K562 (cell line): Measurements from ENCODE around the gene ADCY5. TPM values are rescaled to one million over a fixed set of nuclear protein-coding genes. Genes with fewer than 3 reads are reported as not detected.

Source experiments
- ATAC-seq: fragments of 200-7000 bp; cut with Tn5 transposase; 3 replicates; pipeline ENCODE4 v1.9.1; 2020; ENCODE audit warnings: moderate library complexity
- BruUV-seq: library from RNA; stranded (reverse); fragments of 400-500 nt; replicated peaks from 2 replicates; lab custom pipeline; 2021; lab: Mats Ljungman, UMichigan
- CTCF ChIA-PET: fragments of 300-600 bp; formaldehyde crosslinking; extraction: SDS; loops from one replicate; lab custom pipeline; 2021; ENCODE audit warnings: low intra/inter-chr PET ratio; lab: Yijun Ruan, JAX
- POLR2A ChIA-PET: fragments of 300-600, 350-650 bp; sonication (Branson Sonifier 250); formaldehyde crosslinking; extraction: SDS; loops from one replicate; lab custom pipeline; 2021; ENCODE audit warnings: antibody characterized with exemption, inconsistent platforms; lab: Yijun Ruan, JAX
- DNase-seq, 4 experiments: peaks; one replicate each; pipeline versions ENCODE4 v3.0.0 to v3.0.0-alpha.2; 2011 to 2018; ENCODE audit warnings: low spot score in 3 of 4, mixed read lengths in 3 of 4; ENCODE audit errors: extremely low read depth in 1 of 4
- FAIRE-seq: peaks from 2 replicates; lab custom pipeline; 2011; peaks lifted over from hg19 to GRCh38; lab: Jason Lieb, UNC
- H2AFZ ChIP-seq: 2 replicates; pipeline ENCODE4 v1.6.0; 2011; ENCODE audit warnings: low read depth, low read length, control low read depth, inconsistent platforms
- H3K27ac ChIP-seq: fragments of 200-600 bp; 3 replicates; pipeline ENCODE4 v1.8.0; 2011; ENCODE audit warnings: low read depth, mild to moderate bottlenecking, control low read depth, inconsistent platforms, low read length, moderate library complexity, mixed read lengths; ENCODE audit errors: extremely low read depth
- H3K27me3 ChIP-seq, 2 experiments: fragments of 300-600 bp in 1 of 2; 2 replicates in 1 of 2; 3 replicates in 1 of 2; pipeline versions ENCODE4 v1.6.0 to v1.8.0; 2011; ENCODE audit warnings: inconsistent platforms in 2 of 2, low read length in 2 of 2, mild to moderate bottlenecking in 1 of 2, mixed read lengths in 1 of 2, moderate library complexity in 1 of 2; ENCODE audit not compliant: control insufficient read depth in 2 of 2, insufficient read depth in 2 of 2
- H3K36me3 ChIP-seq: fragments of 300-600 bp; 3 replicates; pipeline ENCODE4 v1.8.0; 2011; ENCODE audit warnings: mild to moderate bottlenecking, low read length, inconsistent platforms; ENCODE audit not compliant: control insufficient read depth, insufficient read depth
- H3K4me1 ChIP-seq, 2 experiments: fragments of 200-600 bp in 1 of 2; replicated peaks in 1 of 2; 2 replicates in 1 of 2; 3 replicates in 1 of 2; pipeline versions ENCODE4 v1.5.1 to v1.8.0; 2011; ENCODE audit warnings: inconsistent platforms in 2 of 2, low read length in 2 of 2, mild to moderate bottlenecking in 1 of 2, mixed read lengths in 1 of 2, moderate library complexity in 1 of 2; ENCODE audit not compliant: control insufficient read depth in 2 of 2, insufficient read depth in 2 of 2
- H3K4me2 ChIP-seq: 2 replicates; pipeline ENCODE4 v1.6.1; 2011; ENCODE audit warnings: low read length, control low read depth, inconsistent platforms, mixed read lengths; ENCODE audit not compliant: insufficient read depth
- H3K4me3 ChIP-seq: fragments of 200-600 bp; sonication (generic), shearing (Covaris generic); 2 replicates; pipeline ENCODE4 v1.5.1; 2016; ENCODE audit warnings: control low read depth, inconsistent platforms
- H3K79me2 ChIP-seq: fragments of 200-600 bp; 3 replicates; pipeline ENCODE4 v1.8.0; 2011; ENCODE audit warnings: low read length, inconsistent platforms; ENCODE audit not compliant: control insufficient read depth, insufficient read depth
- H3K9ac ChIP-seq, 2 experiments: 2 replicates each; pipeline versions ENCODE4 v1.6.0 to v1.6.1; 2011; ENCODE audit warnings: low read depth in 2 of 2, low read length in 2 of 2, control low read depth in 1 of 2, inconsistent platforms in 1 of 2, mild to moderate bottlenecking in 1 of 2, mixed read lengths in 1 of 2; ENCODE audit not compliant: insufficient read depth in 1 of 2
- H3K9me1 ChIP-seq: one replicate; pipeline ENCODE4 v1.6.0; 2011; ENCODE audit warnings: inconsistent platforms, mild to moderate bottlenecking, low read length, moderate library complexity; ENCODE audit not compliant: control insufficient read depth, insufficient read depth
- H3K9me3 ChIP-seq: replicated peaks from 2 replicates; pipeline ENCODE4 v1.5.1; 2011; ENCODE audit warnings: low read depth, low read length, inconsistent platforms; ENCODE audit not compliant: control insufficient read depth, insufficient read depth
- H4K20me1 ChIP-seq: replicated peaks from 2 replicates; pipeline ENCODE4 v1.6.1; 2011; ENCODE audit warnings: low read length, inconsistent platforms, mixed read lengths; ENCODE audit not compliant: control insufficient read depth, insufficient read depth
- ETV1 ChIP-seq: fragments of 450-650 bp; conservative IDR thresholded peaks from 2 replicates; pipeline ENCODE4 v1.6.1; 2016; ENCODE audit warnings: missing genetic modification characterization, control low read depth, low read depth, missing compliant biosample characterization
- GABPA ChIP-seq: fragments of 200-800 bp; sonication (Bioruptor generic); conservative IDR thresholded peaks from 2 replicates; pipeline ENCODE4 v1.6.1; 2016; ENCODE audit warnings: low read depth, missing genetic modification characterization, missing compliant biosample characterization
- HNRNPLL ChIP-seq: fragments of 200-400 bp; formaldehyde crosslinking; IDR thresholded peaks from 2 replicates; pipeline ENCODE4 v1.6.1; 2017; ENCODE audit warnings: low read length, low read depth, mild to moderate bottlenecking; ENCODE audit not compliant: poor library complexity, severe bottlenecking
- HSF4 ChIP-seq: fragments of 250-450 bp; sonication (Bioruptor Pico); IDR thresholded peaks from 2 replicates; pipeline ENCODE4 v2.1.2; 2022; ENCODE audit warnings: mild to moderate bottlenecking, moderate library complexity, borderline replicate concordance
- ID3 ChIP-seq, 2 experiments: fragments of 250-450 bp in 1 of 2; fragments of 450-650 bp in 1 of 2; sonication (Bioruptor Pico) in 1 of 2; IDR thresholded peaks; 2 replicates each; pipeline versions ENCODE4 v1.6.1 to v1.8.0; 2016 to 2021; ENCODE audit warnings: mild to moderate bottlenecking in 2 of 2, moderate library complexity in 2 of 2, missing compliant biosample characterization in 1 of 2, missing genetic modification characterization in 1 of 2
- NFE2L1 ChIP-seq: fragments of 450-650 bp; IDR thresholded peaks from 2 replicates; pipeline ENCODE4 v1.6.1; 2016; ENCODE audit warnings: missing genetic modification characterization, low read depth, mild to moderate bottlenecking, missing compliant biosample characterization, moderate library complexity, borderline replicate concordance
- PPARD ChIP-seq: fragments of 250-450 bp; sonication (Bioruptor Pico); IDR thresholded peaks from 2 replicates; pipeline ENCODE4 v1.8.0; 2022; ENCODE audit warnings: inconsistent platforms, mild to moderate bottlenecking, moderate library complexity
- SNAPC5 ChIP-seq: fragments of 250-450 bp; sonication (Bioruptor Pico); IDR thresholded peaks from 2 replicates; pipeline ENCODE4 v1.8.0; 2021; ENCODE audit warnings: moderate library complexity, mild to moderate bottlenecking, inconsistent platforms
- U2AF1 ChIP-seq: fragments of 200-400 bp; formaldehyde crosslinking; optimal IDR thresholded peaks from 2 replicates; pipeline ENCODE3; 2017; ENCODE audit warnings: mild to moderate bottlenecking, low read depth, low read length, moderate library complexity
- YBX1 ChIP-seq: fragments of 450-650 bp; IDR thresholded peaks from 2 replicates; pipeline ENCODE4 v1.7.1; 2016; ENCODE audit warnings: mild to moderate bottlenecking
- ZBTB33 ChIP-seq: sonication (generic); formaldehyde crosslinking; IDR thresholded peaks from 2 replicates; pipeline ENCODE4 v1.8.1; 2023; ENCODE audit warnings: mild to moderate bottlenecking, missing genetic modification reagents
- ZNF184 ChIP-seq: sonication (generic); formaldehyde crosslinking; IDR thresholded peaks from 2 replicates; pipeline ENCODE4 v1.5.0; 2020; ENCODE audit warnings: missing genetic modification reagents
- ZNF282 ChIP-seq: sonication (generic); formaldehyde crosslinking; IDR thresholded peaks from 2 replicates; pipeline ENCODE4 v1.8.1; 2023; ENCODE audit warnings: missing genetic modification reagents
- ZNF449 ChIP-seq: fragments of 250-450 bp; sonication (Bioruptor Pico); IDR thresholded peaks from 2 replicates; pipeline ENCODE4 v1.8.0; 2022; ENCODE audit warnings: moderate library complexity, mild to moderate bottlenecking, inconsistent platforms
- ZNF740 ChIP-seq, 3 experiments: fragments of 200-800 bp in 1 of 3; sonication (Bioruptor generic) in 1 of 3; sonication (generic) in 1 of 3; formaldehyde crosslinking in 1 of 3; IDR thresholded peaks; 2 replicates each; pipeline versions ENCODE4 v1.6.1 to v1.8.0; 2016 to 2022; ENCODE audit warnings: mild to moderate bottlenecking in 2 of 3, missing compliant biosample characterization in 2 of 3, missing genetic modification characterization in 2 of 3, missing genetic modification reagents in 1 of 3
- WGBS: fragments of 100-300 bp; shearing (Covaris generic); methylation state at CpG from one replicate; pipeline ENCODE4 v1.1.6; 2016; ENCODE audit warnings: low coverage, mixed read lengths; ENCODE audit not compliant: insufficient coverage; ENCODE audit errors: missing lambda C conversion rate; 5-methylcytosine and 5-hydroxymethylcytosine counted together
- in situ Hi-C: fragments of 300-500 bp; cut with MboI; formaldehyde crosslinking; loops from 4 replicates; pipeline ENCODE4 v1.15.0; 2018; ENCODE audit warnings: inconsistent platforms, mixed read lengths
- intact Hi-C: fragments of 100-400 bp; cut with micrococcal nuclease; formaldehyde crosslinking; loops from 2 replicates; pipeline ENCODE4 v1.14.2; 2022
- polyA plus RNA-seq, 8 experiments: library from polyadenylated mRNA; depleted of rRNA in 4 of 8; stranded (reverse) in 5 of 8; unstranded in 3 of 8; fragments of >200 nt; fragmentation: Nextera tagmentation in 2 of 8; fragmentation: Illumina TruSeq in 1 of 8; extraction: Ambion mirVana in 2 of 8; extraction: Trizol in 1 of 8; gene quantifications; 2 replicates each; pipeline versions ENCODE4 v1.2.1 to v1.2.3, GENCODE V29; 2011 to 2014; ENCODE audit warnings: inconsistent platforms in 1 of 8, missing spikeins in 1 of 8
- total RNA-seq, 7 experiments: library from RNA; depleted of rRNA in 6 of 7; stranded (reverse); fragments of >200 nt in 6 of 7; fragmentation: Illumina TruSeq in 2 of 7; extraction: Trizol in 2 of 7; gene quantifications; 2 replicates each; pipeline versions ENCODE4 v1.2.1 to v1.2.3, GENCODE V29; 2011 to 2021; ENCODE audit warnings: low replicate concordance in 1 of 7

Gene ADCY5
- total and polyA plus RNA-seq, 9 of the 15 experiments (the other 6 are each of a cell fraction or from before 2014, with no cell fraction given) = under 0.01 TPM; not detected in 8

- Histone ChIP-seq H3K27me3 (peaks cover 0 to 20% of the 10 kb centered on the region in 2 experiments; a peak in 3 of 5 replicates), H3K9ac (no peak overlapping the region), H3K9me3 (no peaks in the 10 kb centered on the region), H3K36me3 (no peaks in the 10 kb centered on the region), H2AFZ (no peak overlapping the region), H3K4me3 (no peak overlapping the region), H3K9me1 (no peaks in the 10 kb centered on the region), H3K4me2 (no peak overlapping the region), H3K4me1 (no peaks in the 10 kb centered on the region), H3K79me2 (no peaks in the 10 kb centered on the region), H3K27ac (no peak overlapping the region), H4K20me1 (no peaks in the 10 kb centered on the region)
- ChIA-PET CTCF (no interaction called here), POLR2A (interaction anchor here (1.1 kb wide), 1 partner anchor 11 kb away, joined by 3 read pairs; no protein-coding TSS in a partner anchor)
- in situ Hi-C loops (no loop called here), intact Hi-C loops (no loop called here)
- no peak for ATAC-seq
- BruUV-seq = no TSS peak
- no peak for DNase-seq
- no peak for FAIRE-seq
- WGBS = 3% methylated on average over 9 of the region's 11 CpGs
- TF ChIP-seq HNRNPLL (no peak), ZNF449 (CRISPR knock-in tag) (no peak), YBX1 (no peak), ETV1 (tag) (no peak), NFE2L1 (tag) (no peak), PPARD (CRISPR knock-in tag) (no peak), HSF4 (CRISPR knock-in tag) (no peak), ZNF184 (no peak), SNAPC5 (no peak), GABPA (tag) (no peak), U2AF1 (no peak), ZNF740 (CRISPR knock-in tag; IDR thresholded peaks at IDR 0.05) (no peak), ZNF740 (tag; IDR thresholded peaks at IDR 0.05) (no peak), ZNF282 (no peak), ZBTB33 (CRISPR knock-in tag) (no peak), ID3 (CRISPR knock-in tag; IDR thresholded peaks at IDR 0.05) (no peak), ID3 (tag; IDR thresholded peaks at IDR 0.05) (no peak)
Measured at GRCh38 chr3:123379041-123379830, 69.7 kb downstream of the ADCY5 start.
